DOHH2 (cell line): Measurements from ENCODE around the gene MBIP.
"Not testable (repeated sequence)": the region's sequence is repeated elsewhere in the genome, so short reads cannot be mapped to it uniquely, and the experiment has no call there.

Source experiments
- EZH2phosphoT487 ChIP-seq: fragments of 200-600 bp; sonication (generic); IDR thresholded peaks from 2 replicates; pipeline ENCODE4 v1.6.1; 2017; ENCODE audit warnings: borderline replicate concordance, mild to moderate bottlenecking, antibody characterized with exemption, low read length, moderate library complexity, mixed read lengths
- TF ChIP-seq, protein P1 (sequence below): fragments of 200-600 bp; sonication (generic); IDR thresholded peaks from one replicate; pipeline ENCODE4 v1.5.1; 2014; ENCODE audit warnings: antibody characterized with exemption, mild to moderate bottlenecking, low read depth, low read length; ENCODE audit not compliant: poor library complexity, severe bottlenecking

DNA sequence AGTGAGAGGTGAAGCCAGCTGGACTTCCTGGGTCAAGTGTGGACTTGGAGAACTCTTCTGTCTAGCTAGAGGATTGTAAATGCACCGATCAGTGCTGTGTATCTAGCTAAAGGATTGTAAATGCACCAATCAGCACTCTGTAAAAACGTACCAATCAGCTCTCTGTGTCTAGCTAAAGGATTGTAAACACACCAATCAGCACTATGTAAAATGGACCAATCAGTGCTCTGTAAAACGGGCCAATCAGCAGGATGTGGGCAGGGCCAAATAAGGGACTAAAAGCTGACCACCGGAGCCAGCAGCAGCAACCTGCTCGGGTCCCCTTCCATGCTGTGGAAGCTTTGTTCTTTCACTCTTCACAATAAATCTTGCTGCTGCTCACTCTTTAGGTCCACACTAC, 21.4 kb upstream of the MBIP start:
- TF ChIP-seq, protein P1, sequence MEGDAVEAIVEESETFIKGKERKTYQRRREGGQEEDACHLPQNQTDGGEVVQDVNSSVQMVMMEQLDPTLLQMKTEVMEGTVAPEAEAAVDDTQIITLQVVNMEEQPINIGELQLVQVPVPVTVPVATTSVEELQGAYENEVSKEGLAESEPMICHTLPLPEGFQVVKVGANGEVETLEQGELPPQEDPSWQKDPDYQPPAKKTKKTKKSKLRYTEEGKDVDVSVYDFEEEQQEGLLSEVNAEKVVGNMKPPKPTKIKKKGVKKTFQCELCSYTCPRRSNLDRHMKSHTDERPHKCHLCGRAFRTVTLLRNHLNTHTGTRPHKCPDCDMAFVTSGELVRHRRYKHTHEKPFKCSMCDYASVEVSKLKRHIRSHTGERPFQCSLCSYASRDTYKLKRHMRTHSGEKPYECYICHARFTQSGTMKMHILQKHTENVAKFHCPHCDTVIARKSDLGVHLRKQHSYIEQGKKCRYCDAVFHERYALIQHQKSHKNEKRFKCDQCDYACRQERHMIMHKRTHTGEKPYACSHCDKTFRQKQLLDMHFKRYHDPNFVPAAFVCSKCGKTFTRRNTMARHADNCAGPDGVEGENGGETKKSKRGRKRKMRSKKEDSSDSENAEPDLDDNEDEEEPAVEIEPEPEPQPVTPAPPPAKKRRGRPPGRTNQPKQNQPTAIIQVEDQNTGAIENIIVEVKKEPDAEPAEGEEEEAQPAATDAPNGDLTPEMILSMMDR: not testable (repeated sequence)
- TF ChIP-seq EZH2phosphoT487: not testable (repeated sequence)
